PFSK-1 (cell line): ENCODE data around the gene TTC28.

Source experiments
- FOXP2 ChIP-seq: optimal IDR thresholded peaks from 2 replicates; pipeline ENCODE3; 2011; ENCODE audit warnings: borderline replicate concordance, control low read depth, inconsistent platforms; ENCODE audit not compliant: insufficient read depth; ENCODE audit errors: extremely low read length, extremely low read depth
- POLR2AphosphoS5 ChIP-seq: IDR thresholded peaks from 2 replicates; pipeline ENCODE4 v1.6.1; 2012; ENCODE audit warnings: low read depth, mild to moderate bottlenecking, control low read depth, low read length, moderate library complexity
- SIN3A ChIP-seq: IDR thresholded peaks from 2 replicates; pipeline ENCODE4 v1.6.1; 2012; ENCODE audit warnings: mild to moderate bottlenecking, low read length, moderate library complexity, borderline replicate concordance; ENCODE audit not compliant: insufficient read depth
- TAF1 ChIP-seq: IDR thresholded peaks from 2 replicates; pipeline ENCODE4 v1.6.1; 2012; ENCODE audit warnings: low read length, control low read depth, borderline replicate concordance; ENCODE audit not compliant: insufficient read depth
- TF ChIP-seq, protein P1 (sequence below), 2 experiments: IDR thresholded peaks; 2 replicates each; pipeline versions ENCODE4 v1.6.1 to v1.8.0; 2011 to 2012; ENCODE audit warnings: low read depth in 2 of 2, low read length in 2 of 2, control low read depth in 1 of 2, inconsistent platforms in 1 of 2, mild to moderate bottlenecking in 1 of 2, moderate library complexity in 1 of 2; ENCODE audit not compliant: insufficient read depth in 1 of 2

DNA sequence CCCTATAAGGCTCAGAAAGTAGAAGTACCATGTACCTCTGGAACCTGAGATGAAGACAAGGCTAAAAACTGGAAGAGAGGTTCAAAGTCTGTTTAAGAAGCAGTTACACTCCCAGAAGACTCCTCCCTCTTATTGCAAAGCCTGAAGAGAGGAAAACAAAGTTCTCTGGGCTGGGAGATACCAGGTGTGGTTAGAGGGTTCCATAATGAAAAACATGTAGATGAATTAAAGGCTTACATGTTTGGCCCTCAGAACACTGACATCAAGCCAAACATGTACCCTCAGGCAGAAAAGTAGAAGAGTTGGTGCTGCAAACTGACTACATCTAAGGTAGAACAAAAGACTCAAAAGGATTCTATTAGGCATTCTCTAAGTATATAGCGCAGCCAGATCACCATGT, 205.3 kb downstream of the TTC28 start:
- TF ChIP-seq, protein P1, sequence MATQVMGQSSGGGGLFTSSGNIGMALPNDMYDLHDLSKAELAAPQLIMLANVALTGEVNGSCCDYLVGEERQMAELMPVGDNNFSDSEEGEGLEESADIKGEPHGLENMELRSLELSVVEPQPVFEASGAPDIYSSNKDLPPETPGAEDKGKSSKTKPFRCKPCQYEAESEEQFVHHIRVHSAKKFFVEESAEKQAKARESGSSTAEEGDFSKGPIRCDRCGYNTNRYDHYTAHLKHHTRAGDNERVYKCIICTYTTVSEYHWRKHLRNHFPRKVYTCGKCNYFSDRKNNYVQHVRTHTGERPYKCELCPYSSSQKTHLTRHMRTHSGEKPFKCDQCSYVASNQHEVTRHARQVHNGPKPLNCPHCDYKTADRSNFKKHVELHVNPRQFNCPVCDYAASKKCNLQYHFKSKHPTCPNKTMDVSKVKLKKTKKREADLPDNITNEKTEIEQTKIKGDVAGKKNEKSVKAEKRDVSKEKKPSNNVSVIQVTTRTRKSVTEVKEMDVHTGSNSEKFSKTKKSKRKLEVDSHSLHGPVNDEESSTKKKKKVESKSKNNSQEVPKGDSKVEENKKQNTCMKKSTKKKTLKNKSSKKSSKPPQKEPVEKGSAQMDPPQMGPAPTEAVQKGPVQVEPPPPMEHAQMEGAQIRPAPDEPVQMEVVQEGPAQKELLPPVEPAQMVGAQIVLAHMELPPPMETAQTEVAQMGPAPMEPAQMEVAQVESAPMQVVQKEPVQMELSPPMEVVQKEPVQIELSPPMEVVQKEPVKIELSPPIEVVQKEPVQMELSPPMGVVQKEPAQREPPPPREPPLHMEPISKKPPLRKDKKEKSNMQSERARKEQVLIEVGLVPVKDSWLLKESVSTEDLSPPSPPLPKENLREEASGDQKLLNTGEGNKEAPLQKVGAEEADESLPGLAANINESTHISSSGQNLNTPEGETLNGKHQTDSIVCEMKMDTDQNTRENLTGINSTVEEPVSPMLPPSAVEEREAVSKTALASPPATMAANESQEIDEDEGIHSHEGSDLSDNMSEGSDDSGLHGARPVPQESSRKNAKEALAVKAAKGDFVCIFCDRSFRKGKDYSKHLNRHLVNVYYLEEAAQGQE (IDR thresholded peaks at IDR 0.05; ENCODE audit: insufficient read depth in 1 of 2, low read depth in 2 of 2, low read length in 2 of 2), result no peak
- TF ChIP-seq TAF1 (no peak), POLR2AphosphoS5 (no peak), SIN3A (no peak), FOXP2 (no peak)
